SU-DHL-6 (cell line): ENCODE data around the gene SH3RF1.

Experiments
- H2AFZ ChIP-seq: fragments of 200-600 bp; sonication (generic); 2 replicates; pipeline ENCODE4 v1.6.1; 2014; ENCODE audit warnings: low read depth, mild to moderate bottlenecking, moderate library complexity, mixed read lengths, antibody characterized with exemption, low read length; ENCODE audit not compliant: severe bottlenecking
- H3F3A ChIP-seq: fragments of 200-600 bp; shearing (Covaris generic); 2 replicates; pipeline ENCODE4 v1.6.0; 2016; ENCODE audit warnings: antibody characterized with exemption, mild to moderate bottlenecking; ENCODE audit not compliant: insufficient read depth
- H3K27ac ChIP-seq: fragments of 200-600 bp; sonication (generic); 2 replicates; pipeline ENCODE4 v1.5.1; 2016; ENCODE audit warnings: low read depth, mild to moderate bottlenecking, low read length, moderate library complexity, mixed read lengths
- H3K27me3 ChIP-seq: fragments of 200-600 bp; sonication (generic), shearing (Covaris generic); 2 replicates; pipeline ENCODE4 v1.6.0; 2014; ENCODE audit warnings: mild to moderate bottlenecking, low read length
- H3K36me3 ChIP-seq: fragments of 200-600 bp; sonication (generic); 2 replicates; pipeline ENCODE4 v1.6.1; 2014; ENCODE audit warnings: mild to moderate bottlenecking, low read length, mixed read lengths
- H3K4me2 ChIP-seq: fragments of 300-600, 200-600 bp; shearing (Covaris generic), sonication (generic); 2 replicates; pipeline ENCODE4 v1.6.0; 2014; ENCODE audit warnings: low read length, low read depth, mild to moderate bottlenecking; ENCODE audit not compliant: poor library complexity, severe bottlenecking
- H3K4me3 ChIP-seq: fragments of 200-600 bp; sonication (generic); 2 replicates; pipeline ENCODE4 v1.5.1; 2014; ENCODE audit warnings: antibody characterized with exemption, low read length, mild to moderate bottlenecking, mixed read lengths; ENCODE audit not compliant: insufficient read depth, poor library complexity, severe bottlenecking
- H3K79me2 ChIP-seq: fragments of 200-600 bp; sonication (generic); 2 replicates; pipeline ENCODE4 v1.6.1; 2014; ENCODE audit warnings: mild to moderate bottlenecking, low read length, moderate library complexity; ENCODE audit not compliant: insufficient read depth
- H3K9ac ChIP-seq: fragments of 200-600 bp; sonication (generic); 2 replicates; pipeline ENCODE4 v1.7.0; 2014; ENCODE audit warnings: mild to moderate bottlenecking, low read length
- H3K9me2 ChIP-seq: fragments of 200-600 bp; sonication (generic); replicated peaks from 2 replicates; pipeline ENCODE4 v1.6.1; 2014; ENCODE audit warnings: low read length; ENCODE audit not compliant: insufficient read depth
- H3K9me3 ChIP-seq: fragments of 200-600 bp; sonication (generic); 2 replicates; pipeline ENCODE4 v1.6.1; 2014; ENCODE audit warnings: low read length, mixed read lengths; ENCODE audit not compliant: insufficient read depth
- H4K20me1 ChIP-seq: fragments of 200-600 bp; sonication (generic); 2 replicates; pipeline ENCODE4 v1.6.1; 2014; ENCODE audit warnings: low read depth, mild to moderate bottlenecking, antibody characterized with exemption, low read length, moderate library complexity, mixed read lengths
- CTCF ChIP-seq: fragments of 200-600 bp; sonication (generic); IDR thresholded peaks from one replicate; pipeline ENCODE4 v1.5.1; 2017; ENCODE audit warnings: antibody characterized with exemption, mild to moderate bottlenecking, low read length, moderate library complexity; ENCODE audit not compliant: insufficient read depth, poor library complexity, severe bottlenecking
- EZH2phosphoT487 ChIP-seq: fragments of 200-600 bp; sonication (generic), shearing (Covaris generic); conservative IDR thresholded peaks from 2 replicates; pipeline ENCODE4 v1.6.1; 2018; ENCODE audit warnings: mild to moderate bottlenecking, antibody characterized with exemption, low read length, moderate library complexity, mixed read lengths

SH3RF1 gene

GRCh38 chr4:169059306-169060211 lies 211.2 kb downstream of the SH3RF1 start:
- no peak for TF ChIP-seq CTCF
- TF ChIP-seq EZH2phosphoT487, result no peak
- H2AFZ ChIP-seq, result no peak overlapping the region
- no peaks in the 10 kb centered on the region for H3K36me3 ChIP-seq
- H3K9ac ChIP-seq, result no peak overlapping the region
- no peak overlapping the region for H3K27ac ChIP-seq
- H3K27me3 ChIP-seq, result no peaks in the 10 kb centered on the region
- H3K4me2 ChIP-seq, result no peak overlapping the region
- H3K4me3 ChIP-seq, result no peak overlapping the region
- no peaks in the 10 kb centered on the region for H3F3A ChIP-seq
- H3K9me3 ChIP-seq, result no peaks in the 10 kb centered on the region
- H3K79me2 ChIP-seq, result no peaks in the 10 kb centered on the region
- H4K20me1 ChIP-seq, result no peaks in the 10 kb centered on the region
- no peaks in the 10 kb centered on the region for H3K9me2 ChIP-seq

- no peak for TF ChIP-seq CTCF
- TF ChIP-seq EZH2phosphoT487, result no peak
Measured at GRCh38 chr4:169058312-169058711, 212.4 kb downstream of the SH3RF1 start.

GRCh38 chr4:169054879-169055278 lies 215.9 kb downstream of the SH3RF1 start:
- H3K27me3 ChIP-seq, result no peaks in the 10 kb centered on the region
- no peaks in the 10 kb centered on the region for H3K9me3 ChIP-seq
- H3K27ac ChIP-seq, result no peak overlapping the region
- H3K9ac ChIP-seq, result no peak overlapping the region
- no peak for TF ChIP-seq CTCF
- TF ChIP-seq EZH2phosphoT487, result no peak
- no peak overlapping the region for H2AFZ ChIP-seq
- H3F3A ChIP-seq, result no peaks in the 10 kb centered on the region
- H3K4me2 ChIP-seq, result no peak overlapping the region
- H3K36me3 ChIP-seq, result no peaks in the 10 kb centered on the region
- H3K9me2 ChIP-seq, result no peaks in the 10 kb centered on the region
- H3K4me3 ChIP-seq, result no peak overlapping the region
- no peaks in the 10 kb centered on the region for H3K79me2 ChIP-seq
- no peaks in the 10 kb centered on the region for H4K20me1 ChIP-seq

More at GRCh38 chr4:169058312-169058711, 212.4 kb downstream of the SH3RF1 start:
- Histone ChIP-seq H3K79me2 (no peaks in the 10 kb centered on the region), H3K27me3 (no peaks in the 10 kb centered on the region), H3K27ac (no peak overlapping the region), H3K9me3 (no peaks in the 10 kb centered on the region), H3K9me2 (no peaks in the 10 kb centered on the region), H3K36me3 (no peaks in the 10 kb centered on the region), H3K4me3 (no peak overlapping the region), H4K20me1 (no peaks in the 10 kb centered on the region), H2AFZ (no peak overlapping the region), H3K9ac (no peak overlapping the region), H3F3A (no peaks in the 10 kb centered on the region), H3K4me2 (no peak overlapping the region)
